SK-MEL-5 (cell line): ENCODE measurements around the gene SLAMF8. TPM values are rescaled to one million over a fixed set of nuclear protein-coding genes. Genes with fewer than 3 reads are reported as not detected.

ENCODE experiments used
- DNase-seq: peaks from one replicate; pipeline ENCODE4 v3.0.0-alpha.2; 2016; ENCODE audit warnings: low read depth, low spot score
- in situ Hi-C: cut with HindIII; loops from 2 replicates; pipeline ENCODE4 v1.10.0; 2016; ENCODE audit warnings: low sequenced_read_pairs, high pct_unique_total_duplicates, low pct_unique_long_range_greater_than_20kb
- total RNA-seq: library from RNA; depleted of rRNA; stranded (reverse); fragments of >200 nt; shearing (Covaris generic); gene quantifications from 2 replicates; pipeline ENCODE4 v1.2.3, GENCODE V29; 2014

SLAMF8 gene
- total RNA-seq, 1 experiment from 2014 or later: not detected

GRCh38 chr1:159803956-159804689 is 22.6 kb upstream of the SLAMF8 start:
- in situ Hi-C loops: no loop called here
- DNase-seq: no peak

DNA sequence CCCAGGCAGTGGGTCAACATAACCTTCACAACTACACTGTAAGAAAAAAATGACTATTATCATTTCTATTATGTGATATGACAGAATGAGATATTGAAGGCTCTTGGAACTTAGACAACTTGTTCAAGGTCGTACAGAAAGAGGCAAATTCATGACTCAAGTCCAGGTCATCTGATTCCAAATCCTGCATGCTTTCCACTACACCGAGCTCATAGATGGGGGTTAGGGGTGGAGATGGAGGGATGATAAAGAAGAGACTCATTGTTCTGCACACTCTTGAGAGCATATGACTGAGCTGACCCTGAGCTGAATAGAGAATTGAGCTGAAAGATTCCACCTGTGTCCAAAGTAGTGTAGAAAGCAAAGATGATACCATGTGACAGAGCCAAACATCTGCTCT is 21.7 kb upstream of the SLAMF8 start:
- in situ Hi-C loops: no loop called here
- peak; percentile 86 for DNase-seq

DNA sequence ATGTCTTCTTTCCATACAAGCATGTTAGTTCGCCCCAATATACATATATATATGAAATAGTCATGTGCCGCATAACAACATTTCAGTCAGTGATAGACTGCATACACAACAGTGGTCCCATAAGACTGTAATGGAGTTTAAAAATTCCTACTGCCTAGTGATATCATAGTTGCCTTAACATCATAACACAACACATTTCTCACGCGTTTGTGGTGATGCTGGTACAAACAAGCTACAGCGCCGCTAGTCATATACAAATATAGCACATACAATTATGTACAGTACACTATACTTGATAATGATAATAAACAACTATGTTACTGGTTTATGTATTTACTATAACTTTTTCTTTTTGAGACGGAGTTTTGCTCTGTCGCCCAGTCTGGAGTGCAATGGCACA is 10.7 kb upstream of the SLAMF8 start:
- in situ Hi-C loops: no loop called here
- no peak for DNase-seq

GRCh38 chr1:159817276-159818041 is 9.2 kb upstream of the SLAMF8 start:
- in situ Hi-C loops: no loop called here
- no peak for DNase-seq

- in situ Hi-C loops: no loop called here
- DNase-seq: peak; percentile 31
Observed at GRCh38 chr1:159821171-159821867, 5.4 kb upstream of the SLAMF8 start.

DNA sequence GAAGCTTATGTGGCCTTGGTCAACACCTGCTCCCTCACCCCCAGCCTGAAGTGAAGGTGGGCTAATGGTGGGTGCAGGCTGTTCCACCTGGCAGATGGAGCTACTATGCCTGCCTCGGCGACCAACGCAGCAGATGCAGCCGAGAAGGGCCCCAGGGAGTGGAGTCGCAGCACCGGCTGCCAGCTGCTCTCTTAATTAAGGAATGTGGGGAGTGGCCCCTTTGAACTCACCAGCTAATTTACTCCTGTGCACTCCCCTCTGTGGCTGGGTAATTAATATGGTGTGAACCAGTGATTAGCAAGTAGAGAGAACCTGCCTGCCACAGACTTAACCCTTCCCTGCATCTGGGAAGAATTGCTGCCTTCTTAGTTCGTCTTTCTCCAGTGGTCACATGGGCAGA is 3.3 kb upstream of the SLAMF8 start:
- DNase-seq: no peak
- in situ Hi-C loops: no loop called here

DNA sequence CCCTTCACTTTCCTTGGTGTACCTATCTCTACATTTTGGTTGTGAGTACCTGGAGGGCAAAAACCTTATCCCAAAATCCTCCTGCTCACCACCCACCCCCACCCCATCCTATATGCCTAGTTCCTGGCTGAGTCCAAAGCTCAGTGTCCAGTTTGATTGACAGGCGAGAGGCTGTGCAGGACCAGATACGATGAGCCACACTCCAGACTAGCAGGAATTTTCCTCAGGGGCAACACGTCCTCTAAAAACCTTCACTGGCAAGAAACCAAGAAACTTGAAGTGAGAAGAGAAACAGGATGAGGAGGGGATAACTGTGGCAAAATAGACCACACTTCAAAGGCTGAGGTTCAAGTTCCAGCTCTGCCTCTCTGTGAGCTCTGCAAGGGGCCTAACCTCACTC is 1.1 kb upstream of the SLAMF8 start:
- in situ Hi-C loops: no loop called here
- no peak for DNase-seq

DNA sequence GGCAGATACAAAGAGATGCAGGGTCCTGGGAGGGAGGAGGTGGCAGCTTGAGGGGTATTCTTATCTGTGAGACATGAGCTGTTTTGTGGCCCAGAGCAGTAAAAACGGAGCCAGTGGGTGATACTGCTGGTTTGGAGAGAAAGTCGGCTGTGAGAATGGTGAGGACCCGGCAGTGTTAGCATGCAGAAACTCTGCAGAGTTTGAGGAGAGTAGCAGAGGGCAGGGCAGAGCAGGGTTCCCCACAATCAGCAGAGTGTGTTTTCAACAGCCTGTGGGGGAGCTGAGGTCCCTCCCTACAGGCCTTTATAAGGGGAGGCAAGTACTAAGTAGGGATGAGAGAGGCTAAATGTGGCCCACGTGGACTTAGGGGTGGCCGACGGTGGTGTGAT is 423 bp downstream of the SLAMF8 start:
- in situ Hi-C loops: no loop called here
- no peak for DNase-seq

DNA sequence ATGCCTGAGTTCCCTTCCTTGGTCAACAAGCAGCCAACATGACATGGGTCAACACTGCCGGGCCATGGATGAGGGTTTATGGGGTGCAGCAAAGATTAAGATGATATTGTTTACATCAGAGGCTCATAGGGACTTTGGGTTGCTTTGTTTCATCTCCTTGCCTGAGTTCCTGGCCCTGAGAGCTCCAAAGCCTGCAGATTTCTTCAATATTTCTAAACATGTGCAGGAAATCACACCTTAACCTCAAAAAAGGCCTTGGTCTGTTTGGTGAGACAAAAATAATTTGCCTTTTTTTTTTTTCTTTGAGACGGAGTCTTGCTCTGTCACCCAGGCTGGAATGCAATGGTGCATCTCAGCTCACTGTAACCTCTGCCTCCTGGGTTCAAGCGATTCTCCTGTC is 876 bp downstream of the SLAMF8 start:
- in situ Hi-C loops: no loop called here
- no peak for DNase-seq

GRCh38 chr1:159828176-159828575 is 1.5 kb downstream of the SLAMF8 start:
- in situ Hi-C loops: no loop called here
- DNase-seq: no peak

GRCh38 chr1:159828581-159829272 is 2.1 kb downstream of the SLAMF8 start:
- in situ Hi-C loops: no loop called here
- no peak for DNase-seq

GRCh38 chr1:159829273-159829634 is 2.6 kb downstream of the SLAMF8 start:
- peak; percentile 76 for DNase-seq
- in situ Hi-C loops: no loop called here

GRCh38 chr1:159829822-159830465 is 3.3 kb downstream of the SLAMF8 start:
- in situ Hi-C loops: no loop called here
- DNase-seq: no peak

DNA sequence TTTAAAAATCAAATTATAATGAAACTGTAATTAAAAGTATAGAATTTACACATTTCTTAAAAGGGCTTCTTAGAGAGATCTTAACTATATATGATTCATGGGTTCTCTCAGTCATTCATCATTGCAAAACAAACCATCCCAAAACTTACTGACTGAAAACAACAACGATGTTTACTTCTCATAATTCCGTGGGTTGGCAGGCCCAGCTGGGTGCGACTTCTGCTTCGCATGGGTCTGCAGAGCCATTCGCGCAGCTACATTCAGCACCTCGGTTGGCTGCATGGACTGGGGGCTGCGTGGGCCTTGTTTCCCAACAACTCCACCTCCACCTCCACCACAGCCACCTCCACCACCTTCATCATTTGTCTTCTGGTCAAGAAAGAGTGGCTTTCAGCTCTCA is 4.0 kb downstream of the SLAMF8 start:
- in situ Hi-C loops: no loop called here
- DNase-seq: no peak

- in situ Hi-C loops: no loop called here
- DNase-seq: no peak
Observed at GRCh38 chr1:159831412-159832141, 4.9 kb downstream of the SLAMF8 start.

GRCh38 chr1:159832309-159832708 is 5.6 kb downstream of the SLAMF8 start:
- DNase-seq: no peak
- in situ Hi-C loops: no loop called here

GRCh38 chr1:159835356-159835755 is 8.7 kb downstream of the SLAMF8 start:
- in situ Hi-C loops: no loop called here
- no peak for DNase-seq
